Suppressor macrophage (primary cell): ENCODE data around the gene EPS8L3.
A peak's percentile ranks its signal among the peaks of the same experiment; 100 is the strongest.

Experiments used
- DNase-seq, 4 experiments: peaks; one replicate each; pipeline ENCODE4 v3.0.0-alpha.2; 2020 to 2022

EPS8L3 gene

DNA sequence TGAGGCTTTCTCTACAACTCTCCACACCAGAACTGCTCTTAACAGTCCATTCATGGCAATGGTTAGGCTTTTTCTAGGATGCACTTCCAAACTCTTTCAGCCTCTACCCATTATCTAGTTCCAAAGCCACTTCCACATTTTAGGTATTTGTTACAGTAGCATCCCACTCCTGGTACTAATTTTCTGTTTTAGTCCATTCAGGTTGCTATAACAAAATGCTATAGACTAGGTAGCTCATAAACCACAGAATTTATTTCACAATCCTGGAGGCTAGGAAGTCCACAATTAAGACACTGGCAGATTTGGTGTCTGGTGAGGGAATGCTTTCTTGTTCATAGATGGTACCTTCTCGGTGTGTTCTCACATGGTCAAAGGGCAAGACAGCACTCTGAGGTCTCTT is 17.3 kb upstream of the EPS8L3 start:
- no peak for DNase-seq

- DNase-seq = no peak
These were observed 14.4 kb upstream of the EPS8L3 start for GRCh38 chr1:109777980-109778625.

- DNase-seq = no peak
These were observed 13.7 kb upstream of the EPS8L3 start for GRCh38 chr1:109777436-109777835.

GRCh38 chr1:109776911-109777310 is 13.2 kb upstream of the EPS8L3 start:
- peak; percentile 85 to 91 (median 88) for DNase-seq

DNA sequence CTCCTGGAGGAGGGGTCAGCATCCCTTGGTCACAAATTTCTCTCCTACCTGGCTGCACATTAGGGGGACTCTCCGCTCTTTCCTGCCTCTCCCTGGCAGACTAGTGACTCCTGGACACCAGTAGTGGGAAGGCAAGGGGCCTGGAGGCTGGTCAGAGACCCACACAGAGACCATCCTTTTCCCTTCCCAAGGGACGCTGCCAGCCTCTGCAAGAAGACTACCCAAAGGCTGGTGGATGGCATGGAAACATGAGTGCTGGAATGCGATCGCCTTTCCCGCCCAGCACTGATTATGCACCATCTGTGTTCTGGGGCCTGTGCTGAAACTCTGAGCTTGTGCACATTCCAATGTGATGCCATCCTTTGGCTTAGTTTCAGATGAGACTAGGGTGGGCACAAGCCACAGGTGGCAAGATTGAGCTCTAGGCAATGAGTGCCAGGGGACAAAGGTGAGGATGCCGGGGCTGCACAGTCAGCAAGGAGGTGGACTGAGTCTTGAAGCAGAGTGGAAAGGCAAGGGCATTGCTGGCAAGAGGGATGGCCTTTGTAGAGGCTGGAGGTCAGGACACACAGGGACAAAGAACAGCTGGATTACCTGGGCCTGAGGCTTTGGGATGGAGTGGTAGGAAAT is 12.6 kb upstream of the EPS8L3 start:
- DNase-seq = no peak

GRCh38 chr1:109775398-109775797 is 11.7 kb upstream of the EPS8L3 start:
- DNase-seq = no peak

DNA sequence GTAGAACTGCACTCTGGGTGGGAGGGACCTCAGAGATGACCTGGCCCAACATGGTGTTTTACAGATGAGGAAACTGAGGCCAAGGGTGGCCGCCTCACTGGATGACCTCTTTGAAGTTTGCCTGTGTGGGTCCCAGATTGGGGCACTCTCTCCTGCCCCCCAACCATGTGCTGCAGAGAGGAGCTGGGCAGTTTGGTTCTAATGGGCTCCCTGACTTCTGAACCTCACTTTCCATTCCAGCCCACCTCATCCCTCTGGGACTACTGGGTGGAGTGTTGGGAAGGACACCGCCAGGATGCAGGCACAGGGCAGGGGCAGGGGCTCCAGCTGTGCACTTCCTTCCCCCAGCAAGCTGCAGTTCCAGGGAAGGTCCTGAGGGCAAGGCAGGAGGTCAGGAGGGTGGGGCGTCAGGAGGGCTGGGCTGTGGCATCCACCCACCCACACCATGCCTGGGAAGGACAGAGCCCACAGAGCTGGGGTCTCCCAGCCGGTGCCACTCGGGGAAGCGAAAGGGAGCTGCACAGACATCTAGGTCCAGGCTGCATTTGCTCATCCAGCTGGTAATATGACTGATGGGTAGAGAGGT is 10.3 kb upstream of the EPS8L3 start:
- no peak for DNase-seq

- peak; percentile 89 to 95 (median 94) for DNase-seq
These were observed 9.6 kb upstream of the EPS8L3 start for GRCh38 chr1:109773203-109773899.

GRCh38 chr1:109772658-109773202 is 9.0 kb upstream of the EPS8L3 start:
- no peak for DNase-seq

DNA sequence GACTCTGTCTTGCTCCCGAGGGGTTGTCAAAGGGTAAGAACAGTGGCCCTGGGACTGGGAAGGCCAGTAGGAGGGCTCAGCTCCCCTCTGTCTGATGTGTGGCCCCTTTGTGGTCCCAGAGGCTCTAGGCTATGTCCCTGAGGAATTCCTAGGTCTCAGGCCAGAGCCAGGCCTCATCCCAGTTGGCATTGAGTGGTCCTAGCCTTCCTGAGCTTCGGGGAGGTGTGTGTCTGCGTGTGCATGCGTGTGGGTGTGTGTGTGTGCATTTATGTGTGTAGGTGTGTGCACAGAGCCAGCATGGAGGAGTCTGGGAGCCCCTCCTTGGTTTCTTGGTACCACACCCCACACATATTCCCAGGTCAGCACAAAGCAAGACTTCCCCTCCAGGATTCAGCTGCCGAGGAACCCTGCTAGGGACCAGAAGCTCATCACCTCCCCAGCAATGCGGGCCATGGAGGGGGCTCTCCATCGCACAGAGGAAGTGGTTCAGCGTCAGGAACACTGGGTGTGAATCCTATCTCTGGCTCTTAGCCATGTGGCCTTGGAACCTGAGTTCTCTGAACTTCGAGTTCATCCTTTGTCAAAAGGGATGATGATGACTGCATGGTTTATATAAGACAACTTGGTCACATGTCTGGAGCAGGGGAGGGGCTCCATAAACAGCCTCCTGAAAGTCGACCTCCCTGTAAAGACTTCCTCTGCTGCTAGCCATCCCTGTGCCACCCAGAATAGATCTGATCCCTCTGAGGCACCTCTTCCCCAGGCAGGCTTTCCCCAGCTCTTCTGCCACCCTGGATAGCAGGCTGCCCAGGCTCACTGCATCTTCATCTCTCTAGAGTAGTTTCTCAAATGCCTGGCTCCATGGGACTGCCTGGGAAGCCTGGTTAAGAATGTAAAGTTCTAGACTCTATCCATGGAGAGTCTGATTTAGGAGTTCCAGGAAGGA is 8.3 kb upstream of the EPS8L3 start:
- DNase-seq = no peak

- DNase-seq = no peak
These were observed 6.8 kb upstream of the EPS8L3 start for GRCh38 chr1:109770331-109771095.

- DNase-seq = peak in 2 of 4 experiments; percentile 32 to 47
These were observed 5.8 kb upstream of the EPS8L3 start for GRCh38 chr1:109769330-109770078.

GRCh38 chr1:109768820-109769219 is 5.1 kb upstream of the EPS8L3 start:
- DNase-seq = no peak

GRCh38 chr1:109768335-109768650 is 4.6 kb upstream of the EPS8L3 start:
- no peak for DNase-seq

- DNase-seq = no peak
These were observed 4.1 kb upstream of the EPS8L3 start for GRCh38 chr1:109767637-109768334.

- peak in 1 of 4 experiments; percentile 24 for DNase-seq
These were observed 3.4 kb upstream of the EPS8L3 start for GRCh38 chr1:109766991-109767636.

DNA sequence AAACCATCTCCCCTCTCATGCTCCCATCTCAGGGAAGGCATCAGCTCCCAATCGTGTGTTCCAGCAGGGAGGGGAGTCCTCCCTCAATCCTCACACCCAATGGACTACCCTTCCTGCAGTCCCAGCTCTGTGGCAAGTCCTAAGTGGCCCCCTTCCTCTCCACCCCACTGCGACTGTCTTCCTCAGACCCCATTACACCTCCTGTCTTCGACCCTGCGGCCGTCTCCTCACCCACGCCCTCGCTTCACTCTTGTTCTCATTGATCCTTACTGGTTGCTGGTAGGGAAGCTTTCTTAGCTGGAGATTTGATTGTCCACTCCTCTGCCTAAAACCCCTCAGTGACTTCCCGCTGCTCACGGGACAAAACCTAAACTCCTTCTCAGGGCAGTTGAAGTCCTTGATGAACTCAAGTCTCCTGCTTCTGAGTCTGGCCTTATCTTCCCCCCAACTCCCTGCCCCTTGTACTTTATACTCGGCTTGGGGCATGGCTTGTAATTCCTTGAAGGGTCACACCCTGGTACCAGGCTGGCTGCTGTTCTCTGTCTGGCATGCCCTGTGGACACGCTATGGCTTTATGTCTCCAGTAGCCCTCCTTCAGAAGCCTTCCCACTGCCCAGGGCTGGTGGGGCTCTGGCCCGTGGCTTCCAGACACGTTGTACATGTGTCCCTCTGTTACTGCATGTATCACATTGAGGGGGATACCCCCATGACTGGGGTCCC is 2.3 kb upstream of the EPS8L3 start:
- no peak for DNase-seq

DNA sequence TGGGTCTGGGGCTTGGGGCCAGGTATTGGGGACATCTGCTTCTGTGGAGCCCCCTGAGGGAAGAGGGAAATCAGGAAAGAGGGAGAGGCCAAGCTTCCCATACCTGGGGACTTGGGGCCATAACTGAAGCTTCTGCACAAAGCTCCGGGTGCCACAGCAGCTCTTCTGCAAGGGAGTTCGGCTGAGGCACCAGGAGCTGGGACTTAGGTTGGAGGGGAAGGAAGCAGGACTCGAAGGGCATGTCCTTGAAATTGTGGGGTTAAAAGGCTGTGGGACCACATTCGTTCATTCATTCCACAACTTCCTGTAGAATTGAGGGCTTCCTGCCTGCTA is 1.7 kb upstream of the EPS8L3 start:
- no peak for DNase-seq
